Neural crest cell (in vitro differentiated cells): ENCODE data around the gene SEPTIN5. TPM values are rescaled to one million over a fixed set of nuclear protein-coding genes. Genes with fewer than 3 reads are reported as not detected.

ENCODE experiments used
- DNase-seq: peaks from one replicate; pipeline ENCODE4 v3.0.0; 2021; ENCODE audit warnings: low read depth, mixed read lengths, low spot score
- H3K27ac Mint-ChIP-seq: one replicate; pipeline ENCODE4 v1.8.0; 2021; ENCODE audit warnings: mild to moderate bottlenecking, mixed read lengths; ENCODE audit not compliant: unreplicated experiment
- H3K27me3 Mint-ChIP-seq: 2 replicates; pipeline ENCODE4 v1.8.0; 2021; ENCODE audit warnings: low read depth, mild to moderate bottlenecking, mixed read lengths
- H3K36me3 Mint-ChIP-seq: 2 replicates; pipeline ENCODE4 v1.8.0; 2021; ENCODE audit warnings: low read depth, mild to moderate bottlenecking, mixed read lengths
- H3K4me1 Mint-ChIP-seq: 2 replicates; pipeline ENCODE4 v1.8.0; 2021; ENCODE audit warnings: mixed read lengths
- H3K4me3 Mint-ChIP-seq: one replicate; pipeline ENCODE4 v1.8.0; 2021; ENCODE audit warnings: mild to moderate bottlenecking, mixed read lengths
- H3K9me3 Mint-ChIP-seq: 2 replicates; pipeline ENCODE4 v1.8.0; 2021; ENCODE audit warnings: mixed read lengths
- long read RNA-seq: library from polyadenylated mRNA; unstranded; transcript quantifications from one replicate; pipeline ENCODE4 v2.0.0, GENCODE V29; 2020
- total RNA-seq: library from RNA; stranded (reverse); gene quantifications from 2 replicates; pipeline ENCODE4 v1.2.1, GENCODE V29; 2021
- TF ChIP-seq, protein P1 (sequence below): fragments of 200-600 bp; sonication (generic); conservative IDR thresholded peaks from 2 replicates; pipeline ENCODE4 v1.5.0; 2021; ENCODE audit warnings: antibody characterized with exemption, mild to moderate bottlenecking

Gene SEPTIN5
- total RNA-seq, result 30.2 and 31.9 TPM in 2 replicates
- long read RNA-seq, result 0 reads

DNA sequence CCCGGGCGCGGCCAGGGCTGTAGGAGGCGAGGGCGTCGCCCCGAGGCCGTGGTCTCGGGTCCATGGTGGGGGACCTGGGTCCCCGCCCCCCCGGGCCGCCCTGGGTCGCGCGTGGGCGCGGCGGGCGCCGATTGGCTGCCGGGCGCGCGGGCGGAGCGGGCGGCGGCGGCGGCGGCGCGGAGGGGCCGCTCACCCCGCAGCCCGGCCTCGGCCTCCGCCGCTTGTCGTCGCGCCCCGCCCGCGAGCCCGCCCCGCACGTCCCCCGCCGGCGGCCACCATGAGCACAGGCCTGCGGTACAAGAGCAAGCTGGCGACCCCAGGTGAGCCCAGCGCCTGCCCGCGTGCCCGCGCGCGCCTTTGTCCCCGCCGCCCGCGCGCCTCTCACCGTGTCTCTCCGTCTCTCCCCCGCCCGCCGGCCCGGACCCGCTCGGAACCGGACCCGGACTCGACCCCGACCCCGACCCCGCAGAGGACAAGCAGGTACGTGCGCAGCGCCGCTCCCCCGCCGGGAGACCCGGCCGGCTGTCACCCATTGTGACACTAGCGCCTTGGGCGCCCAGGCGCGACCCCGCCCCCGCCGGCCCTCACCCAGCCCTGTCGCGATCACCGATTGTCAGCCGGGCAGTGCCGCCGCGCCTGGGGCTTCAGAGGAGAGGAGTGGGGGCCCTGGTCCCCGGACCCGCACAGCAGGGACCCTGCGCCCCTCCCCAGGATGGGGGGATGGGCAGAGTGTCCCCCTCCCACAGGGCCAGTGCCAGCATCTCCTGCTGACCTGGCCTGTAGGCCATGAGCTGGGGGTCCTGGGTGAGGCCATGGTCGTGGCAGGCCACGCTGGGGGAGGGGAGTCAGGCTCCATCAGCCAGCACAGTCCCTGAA is at the start of gene SEPTIN5:
SEPTIN5 (plus strand) TSS at position 192 of the 876 bp plus-strand sequence; CDS start at position 278, 86 bp downstream.
- Mint-ChIP-seq H3K9me3 (no peaks in the 10 kb centered on the region), H3K4me3 (peak within 1 kb of the TSS; percentile 81), H3K27ac (no peak within 1 kb of the TSS), H3K27me3 (peaks cover 24% of the 10 kb centered on the region), H3K36me3 (peaks cover 3% of the 10 kb centered on the region), H3K4me1 (peaks cover 5% of the 10 kb centered on the region)
- DNase-seq, result no peak
- TF ChIP-seq, protein P1, sequence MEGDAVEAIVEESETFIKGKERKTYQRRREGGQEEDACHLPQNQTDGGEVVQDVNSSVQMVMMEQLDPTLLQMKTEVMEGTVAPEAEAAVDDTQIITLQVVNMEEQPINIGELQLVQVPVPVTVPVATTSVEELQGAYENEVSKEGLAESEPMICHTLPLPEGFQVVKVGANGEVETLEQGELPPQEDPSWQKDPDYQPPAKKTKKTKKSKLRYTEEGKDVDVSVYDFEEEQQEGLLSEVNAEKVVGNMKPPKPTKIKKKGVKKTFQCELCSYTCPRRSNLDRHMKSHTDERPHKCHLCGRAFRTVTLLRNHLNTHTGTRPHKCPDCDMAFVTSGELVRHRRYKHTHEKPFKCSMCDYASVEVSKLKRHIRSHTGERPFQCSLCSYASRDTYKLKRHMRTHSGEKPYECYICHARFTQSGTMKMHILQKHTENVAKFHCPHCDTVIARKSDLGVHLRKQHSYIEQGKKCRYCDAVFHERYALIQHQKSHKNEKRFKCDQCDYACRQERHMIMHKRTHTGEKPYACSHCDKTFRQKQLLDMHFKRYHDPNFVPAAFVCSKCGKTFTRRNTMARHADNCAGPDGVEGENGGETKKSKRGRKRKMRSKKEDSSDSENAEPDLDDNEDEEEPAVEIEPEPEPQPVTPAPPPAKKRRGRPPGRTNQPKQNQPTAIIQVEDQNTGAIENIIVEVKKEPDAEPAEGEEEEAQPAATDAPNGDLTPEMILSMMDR, result no peak

DNA sequence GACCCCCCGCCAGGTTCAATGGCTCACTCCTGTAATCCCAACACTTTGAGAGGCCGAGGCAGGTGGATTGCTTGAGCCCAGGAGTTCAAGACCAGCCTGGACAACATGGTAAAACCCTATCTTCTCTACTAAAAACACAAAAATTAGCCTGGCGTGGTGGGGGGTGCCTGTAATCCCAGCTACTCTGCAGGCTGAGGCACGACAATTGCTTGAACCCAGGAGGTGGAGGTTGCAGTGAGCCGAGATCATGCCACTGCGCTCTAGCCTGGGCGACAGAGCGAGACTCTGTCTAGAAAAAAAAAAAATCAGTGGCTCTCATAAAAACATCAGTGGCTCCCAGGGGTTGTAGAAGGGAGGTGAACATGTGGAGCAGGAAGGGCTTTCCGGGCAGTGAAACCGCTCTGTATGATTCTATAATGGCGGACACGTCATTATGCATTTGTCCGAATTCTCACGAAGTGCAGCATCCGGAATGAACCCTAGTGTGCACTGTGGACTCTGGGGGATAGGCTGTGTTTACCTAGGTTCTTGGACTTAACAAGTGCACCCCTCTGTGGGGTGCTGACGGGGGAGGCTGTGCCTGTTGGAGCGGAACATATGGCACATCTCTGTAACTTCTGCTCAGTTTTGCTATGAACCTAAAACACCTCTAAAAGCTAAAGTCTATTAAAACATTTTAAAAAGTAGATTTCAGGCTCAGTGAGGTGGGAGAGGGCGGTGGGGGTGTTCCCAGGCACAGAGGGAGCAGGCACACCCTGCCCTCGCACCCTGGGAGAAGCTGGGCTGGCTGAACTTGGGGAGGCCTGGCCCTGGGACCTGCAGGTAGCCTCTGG is 49.1 kb upstream of the SEPTIN5 start:
- Mint-ChIP-seq H3K4me1 (peaks cover 12% of the 10 kb centered on the region), H3K9me3 (no peaks in the 10 kb centered on the region), H3K27ac (no peak overlapping the region), H3K4me3 (no peak overlapping the region), H3K36me3 (no peaks in the 10 kb centered on the region), H3K27me3 (peaks cover 5% of the 10 kb centered on the region)
- TF ChIP-seq, protein P1, result no peak
- DNase-seq, result no peak

DNA sequence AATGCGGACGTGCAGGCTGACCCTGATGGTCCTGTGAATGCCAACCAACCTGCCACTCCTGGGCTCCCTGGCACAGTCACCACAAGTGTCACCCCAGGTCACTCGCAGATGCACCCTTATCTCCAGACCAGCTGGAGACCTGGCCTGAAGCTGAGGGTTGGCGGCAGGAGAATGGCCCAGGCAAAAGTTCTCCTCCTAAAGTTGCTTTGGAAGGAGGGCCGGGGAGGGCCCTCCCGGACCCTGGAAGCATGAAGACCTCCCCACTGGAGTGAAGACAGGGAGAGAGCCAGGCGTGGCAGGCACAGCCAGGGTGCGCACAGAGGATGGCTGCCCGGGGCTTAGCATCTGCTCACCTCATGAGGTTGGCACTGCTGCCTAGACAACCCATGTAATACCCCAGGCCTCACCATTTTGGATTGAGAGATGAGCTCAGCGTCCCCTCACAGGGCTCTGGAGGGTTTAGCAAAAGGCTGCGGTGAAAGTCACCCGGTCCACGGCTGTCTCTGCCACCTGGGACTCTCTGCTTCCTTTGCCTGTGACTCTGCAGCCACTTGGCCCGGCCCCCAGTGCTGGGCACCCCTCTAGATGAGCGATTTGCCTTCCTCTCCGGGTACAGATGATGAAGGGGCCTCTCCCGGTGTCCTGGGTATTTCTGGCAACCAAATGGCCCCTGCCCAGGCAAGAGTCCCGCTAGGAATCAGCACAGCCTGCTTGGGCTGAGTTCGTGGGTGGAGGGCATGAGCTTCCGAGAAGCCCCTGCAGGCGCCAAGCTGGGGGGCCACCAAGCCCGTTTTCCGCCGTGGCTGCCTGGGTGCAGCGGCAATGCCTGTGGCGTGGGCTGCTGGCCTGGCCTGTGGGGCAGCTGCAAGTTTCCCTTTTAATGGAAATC is 48.3 kb upstream of the SEPTIN5 start:
- no peak overlapping the region for H3K4me3 Mint-ChIP-seq
- no peaks in the 10 kb centered on the region for H3K36me3 Mint-ChIP-seq
- H3K9me3 Mint-ChIP-seq, result no peaks in the 10 kb centered on the region
- peaks cover 5% of the 10 kb centered on the region for H3K27me3 Mint-ChIP-seq
- H3K4me1 Mint-ChIP-seq, result peaks cover 12% of the 10 kb centered on the region
- H3K27ac Mint-ChIP-seq, result no peak overlapping the region
- TF ChIP-seq, protein P1, result no peak
- DNase-seq, result no peak

- H3K4me3 Mint-ChIP-seq, result no peak overlapping the region
- DNase-seq, result no peak
- TF ChIP-seq, protein P1, result no peak
- no peak overlapping the region for H3K27ac Mint-ChIP-seq
- peaks cover 12% of the 10 kb centered on the region for H3K4me1 Mint-ChIP-seq
- peaks cover 5% of the 10 kb centered on the region for H3K27me3 Mint-ChIP-seq
- no peaks in the 10 kb centered on the region for H3K36me3 Mint-ChIP-seq
- H3K9me3 Mint-ChIP-seq, result no peaks in the 10 kb centered on the region
Observed at GRCh38 chr22:19666673-19667593, 47.4 kb upstream of the SEPTIN5 start.
